ENCODE results near the gene PDZD7.

The PDZD7 gene

GRCh38 chr10:101060951-101061623 is 30.2 kb upstream of the PDZD7 start:
- DNase-seq (ENCODE audit: low read depth): peak; percentile 82

- peak; percentile 81 for DNase-seq (ENCODE audit: low read depth)
Observed at GRCh38 chr10:101060036-101060950, 29.4 kb upstream of the PDZD7 start.

GRCh38 chr10:101056365-101057151 is 25.6 kb upstream of the PDZD7 start:
- DNase-seq (ENCODE audit: low read depth): no peak

- no peak for DNase-seq (ENCODE audit: low read depth)
Observed at GRCh38 chr10:101055411-101055810, 24.5 kb upstream of the PDZD7 start.

- DNase-seq (ENCODE audit: low read depth): no peak
Observed at GRCh38 chr10:101054876-101055275, 23.9 kb upstream of the PDZD7 start.

GRCh38 chr10:101054351-101054750 is 23.4 kb upstream of the PDZD7 start:
- DNase-seq (ENCODE audit: low read depth): no peak

GRCh38 chr10:101053516-101053915 is 22.6 kb upstream of the PDZD7 start:
- DNase-seq (ENCODE audit: low read depth): no peak

GRCh38 chr10:101052285-101052684 is 21.4 kb upstream of the PDZD7 start:
- no peak for DNase-seq (ENCODE audit: low read depth)

- peak; percentile 69 for DNase-seq (ENCODE audit: low read depth)
Observed at GRCh38 chr10:101050208-101051069, 19.5 kb upstream of the PDZD7 start.

GRCh38 chr10:101047961-101048892 is 17.3 kb upstream of the PDZD7 start:
- DNase-seq (ENCODE audit: low read depth): no peak

- no peak for DNase-seq (ENCODE audit: low read depth)
Observed at GRCh38 chr10:101047268-101047667, 16.3 kb upstream of the PDZD7 start.

GRCh38 chr10:101046332-101047238 is 15.7 kb upstream of the PDZD7 start:
- DNase-seq (ENCODE audit: low read depth): no peak

GRCh38 chr10:101044117-101044516 is 13.2 kb upstream of the PDZD7 start:
- no peak for DNase-seq (ENCODE audit: low read depth)

- DNase-seq (ENCODE audit: low read depth): no peak
Observed at GRCh38 chr10:101043363-101043707, 12.4 kb upstream of the PDZD7 start.

GRCh38 chr10:101042667-101043362 is 11.9 kb upstream of the PDZD7 start:
- peak; percentile 79 for DNase-seq (ENCODE audit: low read depth)

GRCh38 chr10:101042118-101042517 is 11.2 kb upstream of the PDZD7 start:
- DNase-seq (ENCODE audit: low read depth): no peak

- peak; percentile 52 for DNase-seq (ENCODE audit: low read depth)
Observed at GRCh38 chr10:101041252-101041761, 10.4 kb upstream of the PDZD7 start.

GRCh38 chr10:101040851-101041250 is 9.9 kb upstream of the PDZD7 start:
- DNase-seq (ENCODE audit: low read depth): no peak

GRCh38 chr10:101040061-101040460 is 9.1 kb upstream of the PDZD7 start:
- DNase-seq (ENCODE audit: low read depth): no peak

Measured in activated T-helper 9 cell treated with anti-CD3 and anti-CD28 coated beads, Interleukin-2, amount 50 U/mL, for 16 hours (primary cell).